DLD1 (cell line): ENCODE data around the gene MB21D2.
"Not testable (repeated sequence)": the region's sequence is repeated elsewhere in the genome, so short reads cannot be mapped to it uniquely, and the experiment has no call there.

Experiments
- in situ Hi-C: cut with HindIII; loops from 2 replicates; pipeline ENCODE4 v1.10.0; 2017; ENCODE audit warnings: low sequenced_read_pairs

Gene MB21D2

GRCh38 chr3:192816351-192816750 lies 101.3 kb downstream of the MB21D2 start:
- in situ Hi-C loops = loop anchor here (25.0 kb wide), 1 partner anchor 746 kb away; the partner anchor contains the start of gene ATP13A4

- in situ Hi-C loops = loop anchor here (25.0 kb wide), 1 partner anchor 749 kb away; the partner anchor contains the start of gene ATP13A4
These were observed 104.8 kb downstream of the MB21D2 start for GRCh38 chr3:192812743-192813383.

DNA sequence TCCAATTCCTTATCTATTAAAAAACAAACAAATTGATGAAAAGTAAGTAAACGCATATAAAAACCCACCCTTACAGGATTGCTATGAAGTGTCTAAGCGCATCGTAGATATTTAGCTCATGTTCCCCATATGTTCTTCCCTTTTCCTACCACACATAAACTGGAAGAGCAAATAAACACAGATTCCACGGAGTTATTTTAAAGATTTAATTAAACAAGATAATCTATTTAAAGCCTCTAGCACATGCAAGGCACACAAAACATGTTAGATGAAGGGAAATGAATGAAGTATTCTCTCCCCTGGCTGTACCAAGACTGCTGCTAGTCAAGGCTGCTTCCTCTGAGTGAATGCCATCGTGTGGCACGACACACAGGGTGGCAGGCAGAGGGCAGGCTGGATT lies 111.9 kb downstream of the MB21D2 start:
- in situ Hi-C loops = loop anchor here (25.0 kb wide), 1 partner anchor 757 kb away; the partner anchor contains the start of gene ATP13A4

DNA sequence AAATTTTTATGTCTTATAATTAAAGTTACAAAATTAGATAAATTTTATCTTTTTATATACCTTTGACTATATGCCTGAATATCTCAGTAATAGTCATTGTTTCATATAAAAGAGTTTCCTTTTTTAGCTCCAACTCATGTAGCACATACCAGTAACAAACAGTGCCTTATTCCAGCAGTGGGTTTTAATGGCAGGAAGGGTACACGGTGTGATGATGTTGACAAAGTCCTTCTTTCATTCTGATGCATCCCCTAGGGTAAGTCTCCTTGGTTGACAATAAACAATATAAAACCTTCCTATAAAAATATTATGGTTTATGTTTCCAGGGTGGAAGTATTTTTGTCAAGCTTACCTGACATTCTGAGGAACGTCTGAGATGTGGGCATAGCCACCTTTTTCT lies 113.2 kb downstream of the MB21D2 start:
- in situ Hi-C loops = loop anchor here (25.0 kb wide), 1 partner anchor 758 kb away; the partner anchor contains the start of gene ATP13A4

- in situ Hi-C loops = loop anchor here (25.0 kb wide), 1 partner anchor 759 kb away; the partner anchor contains the start of gene ATP13A4
These were observed 114.4 kb downstream of the MB21D2 start for GRCh38 chr3:192802957-192803899.

- in situ Hi-C loops = loop anchor here (25.0 kb wide), 1 partner anchor 760 kb away; the partner anchor contains the start of gene ATP13A4
These were observed 115.7 kb downstream of the MB21D2 start for GRCh38 chr3:192801985-192802384.

- in situ Hi-C loops = loop anchor here (25.0 kb wide), 1 partner anchor 763 kb away; the partner anchor contains the start of gene ATP13A4
These were observed 117.9 kb downstream of the MB21D2 start for GRCh38 chr3:192799721-192800120.

- in situ Hi-C loops = no loop called here
These were observed 122.6 kb downstream of the MB21D2 start for GRCh38 chr3:192795021-192795420.

DNA sequence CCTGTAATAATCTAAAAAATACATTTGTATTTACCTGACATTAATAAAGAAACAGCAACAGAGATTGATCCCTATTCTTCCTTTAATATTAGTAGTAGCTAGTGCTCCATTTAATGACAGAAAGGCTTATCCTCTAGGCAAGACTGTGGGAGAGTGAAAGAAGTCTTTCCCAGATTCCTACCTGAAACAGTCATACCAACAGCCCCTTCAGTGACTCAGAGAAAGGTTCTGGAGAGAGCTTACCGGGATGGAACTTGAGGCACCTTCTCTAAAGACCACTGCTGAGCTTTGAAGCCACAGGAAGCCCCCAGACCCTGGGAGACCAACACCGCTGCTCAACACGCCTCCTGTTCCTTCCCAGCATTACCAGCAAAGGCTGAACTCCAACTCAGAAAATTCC lies 123.4 kb downstream of the MB21D2 start:
- in situ Hi-C loops = no loop called here

DNA sequence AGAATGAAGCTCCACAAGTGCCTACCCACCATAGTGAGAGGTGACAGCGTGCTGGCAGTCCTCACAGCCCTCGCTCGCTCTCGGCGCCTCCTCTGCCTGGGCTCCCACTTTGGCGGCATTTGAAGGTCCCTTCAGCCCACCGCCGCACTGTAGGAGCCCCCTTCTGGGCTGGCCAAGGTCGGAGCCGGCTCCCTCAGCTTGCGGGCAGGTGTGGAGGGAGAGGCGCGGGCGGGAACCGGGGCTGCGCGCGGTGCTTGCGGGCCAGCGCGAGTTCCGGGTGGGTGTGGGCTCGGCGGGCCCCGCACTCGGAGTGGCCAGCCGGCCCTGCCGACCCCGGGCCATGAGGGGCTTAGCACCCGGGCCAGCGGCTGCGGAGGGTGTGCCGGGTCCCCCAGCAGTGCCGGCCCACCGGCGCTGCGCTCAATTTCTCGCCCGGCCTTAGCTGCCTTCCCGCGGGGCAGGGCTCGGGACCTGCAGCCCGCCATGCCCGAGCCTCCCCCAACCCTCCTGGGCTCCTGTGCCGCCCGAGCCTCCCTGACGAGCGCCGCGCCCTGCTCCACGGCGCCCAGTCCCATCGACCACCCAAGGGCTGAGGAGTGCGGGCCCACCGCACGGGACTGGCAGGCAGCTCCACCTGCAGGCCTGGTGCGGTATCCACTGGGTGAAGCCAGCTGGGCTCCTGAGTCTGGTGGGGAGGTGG lies 128.7 kb downstream of the MB21D2 start:
- in situ Hi-C loops = not testable (repeated sequence)

DNA sequence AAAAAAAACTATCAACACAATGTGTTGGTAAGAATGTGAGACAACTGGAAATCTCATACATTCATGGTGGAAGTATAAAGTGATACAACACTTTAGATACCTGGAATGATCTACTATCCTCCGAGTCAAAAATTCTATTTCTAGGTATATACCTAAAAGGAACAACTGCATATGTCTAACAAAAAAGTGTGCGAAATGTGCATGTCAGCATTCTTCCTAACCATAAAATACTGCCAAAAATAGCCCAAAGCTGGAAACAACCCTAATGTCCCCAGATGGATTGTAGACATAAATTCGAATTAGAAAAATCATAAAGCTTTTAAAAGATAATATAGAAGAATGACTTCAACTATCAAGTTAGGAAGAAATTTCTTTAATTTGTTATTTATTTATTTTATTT lies 139.1 kb downstream of the MB21D2 start:
- in situ Hi-C loops = no loop called here

DNA sequence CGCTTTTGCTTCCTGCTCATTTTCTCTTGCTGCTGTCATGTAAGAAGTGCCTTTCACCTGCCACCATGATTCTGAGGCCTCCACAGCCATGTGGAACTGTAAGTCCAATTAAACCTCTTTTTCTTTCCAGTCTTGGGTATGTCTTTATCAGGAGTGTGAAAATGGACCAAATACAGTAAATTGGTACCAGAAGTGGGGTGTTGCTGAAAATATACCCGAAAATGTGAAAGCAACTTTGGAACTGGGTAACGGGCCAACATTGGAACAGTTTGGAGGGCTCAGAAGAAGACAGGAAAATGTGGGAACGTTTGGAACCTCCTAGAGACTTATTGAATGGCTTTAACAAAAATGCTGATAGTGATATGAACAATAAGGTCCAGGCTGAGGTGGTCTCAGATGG lies 143.3 kb downstream of the MB21D2 start:
- in situ Hi-C loops = not testable (repeated sequence)

DNA sequence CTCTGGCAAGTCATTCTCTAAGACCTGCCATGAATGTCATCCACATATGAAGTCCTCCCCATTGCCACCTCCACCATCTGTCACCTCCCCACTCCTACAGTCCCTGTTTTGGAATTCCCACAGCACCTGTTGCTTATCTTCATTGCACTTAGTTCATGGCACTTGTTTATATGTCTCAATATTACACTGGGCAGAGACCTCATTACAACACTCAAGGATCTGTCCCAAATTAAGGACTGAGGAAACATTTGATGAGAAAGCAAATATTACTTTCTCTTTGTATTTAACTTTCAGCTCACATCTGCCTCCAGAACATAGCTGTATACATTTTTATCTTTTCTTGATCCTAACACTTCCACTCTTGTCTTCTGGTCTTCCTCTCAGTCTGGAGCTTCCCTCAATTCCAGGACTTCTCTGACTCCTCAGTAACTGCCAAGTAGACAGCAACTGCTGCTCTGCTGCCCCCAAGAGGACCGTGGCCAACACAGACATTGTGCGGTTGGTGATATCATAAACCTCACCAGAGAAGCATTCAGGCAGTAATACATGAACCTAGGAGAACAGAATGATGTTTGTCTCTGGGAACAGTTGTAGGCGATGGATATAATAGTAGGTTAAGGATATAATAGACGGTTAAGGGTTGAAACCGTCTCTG lies 145.3 kb downstream of the MB21D2 start:
- in situ Hi-C loops = no loop called here

GRCh38 chr3:192758654-192759053 lies 159.0 kb downstream of the MB21D2 start:
- in situ Hi-C loops = no loop called here

DNA sequence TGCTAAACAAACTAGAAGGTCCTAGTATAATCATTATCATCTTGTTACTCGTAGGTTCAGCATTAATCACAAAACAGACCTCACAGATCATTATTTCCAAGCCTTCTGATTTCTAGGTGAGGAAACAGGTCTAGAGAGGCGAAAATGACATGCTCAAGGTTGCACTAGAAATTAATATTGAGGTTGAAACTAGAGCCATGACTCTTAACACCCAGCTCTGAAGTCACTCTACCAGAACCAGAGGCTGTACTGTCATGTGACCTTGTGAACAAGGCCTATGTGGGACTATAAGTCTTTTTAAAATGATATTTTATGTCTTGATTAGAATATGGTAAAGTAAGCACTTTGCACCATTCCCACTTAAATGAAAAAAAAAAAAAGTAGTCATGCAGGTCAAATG lies 166.5 kb downstream of the MB21D2 start:
- in situ Hi-C loops = no loop called here

GRCh38 chr3:192750201-192750600 lies 167.5 kb downstream of the MB21D2 start:
- in situ Hi-C loops = no loop called here

- in situ Hi-C loops = no loop called here
These were observed 169.9 kb downstream of the MB21D2 start for GRCh38 chr3:192747746-192748145.

- in situ Hi-C loops = no loop called here
These were observed 170.5 kb downstream of the MB21D2 start for GRCh38 chr3:192747145-192747544.
